Raji (cell line): ENCODE results near the gene SHTN1.

Experiments used
- POLR2A ChIP-seq: IDR thresholded peaks from 2 replicates; pipeline ENCODE4 v1.6.1; 2011; ENCODE audit warnings: low read depth, low read length, control low read depth; ENCODE audit not compliant: insufficient read depth

Gene SHTN1

DNA sequence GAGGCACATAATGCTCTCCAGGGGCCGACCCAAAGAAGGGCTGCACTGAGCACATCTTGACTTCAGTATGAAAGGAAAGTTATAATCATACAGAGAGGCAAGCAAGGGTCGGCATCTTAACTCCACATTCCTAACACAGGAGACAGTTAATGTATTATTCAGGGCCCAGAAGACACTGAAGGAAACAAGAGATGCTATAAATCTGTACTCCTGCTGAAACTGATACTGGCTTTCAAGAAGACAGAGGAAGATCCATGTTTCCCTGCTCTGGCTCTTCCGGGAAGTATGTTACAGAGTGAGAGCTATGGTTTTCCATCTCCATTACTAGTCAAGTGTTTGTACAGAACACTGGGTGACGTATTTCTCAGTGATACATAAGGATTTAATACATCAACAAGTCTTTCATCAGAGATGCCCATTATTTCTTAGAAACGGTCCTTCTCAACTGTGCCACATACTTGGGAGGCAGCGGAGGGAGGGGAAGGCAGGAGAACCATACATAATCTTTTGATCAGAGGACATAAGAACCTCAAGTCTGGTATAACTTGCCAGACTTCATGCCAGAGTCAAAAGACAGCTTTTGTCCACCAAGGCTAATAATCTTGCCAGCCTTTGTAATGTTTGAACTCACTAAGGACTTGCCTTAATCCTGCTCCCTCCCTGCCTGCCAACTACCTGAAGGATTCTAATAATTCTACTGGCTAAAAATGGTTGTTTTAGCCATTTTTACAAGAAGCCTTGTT, 97.6 kb downstream of the SHTN1 start:
- TF ChIP-seq POLR2A: no peak

DNA sequence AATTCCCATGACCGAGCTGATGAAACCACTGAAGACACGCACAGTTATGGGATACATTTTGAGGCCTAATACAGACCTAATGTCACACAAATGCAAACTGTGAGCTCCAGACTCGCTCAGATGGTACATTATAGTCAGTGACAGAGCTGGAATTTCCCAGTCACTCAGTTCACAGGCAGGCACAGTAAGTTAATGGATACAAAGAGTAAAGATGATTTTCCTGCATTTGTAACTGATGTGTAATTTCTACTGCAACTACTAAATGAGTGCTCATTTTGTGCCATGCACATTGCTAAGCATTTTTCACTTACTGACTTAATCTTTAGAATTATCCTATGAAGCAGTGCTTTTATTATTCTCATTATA, 99.2 kb downstream of the SHTN1 start:
- no peak for TF ChIP-seq POLR2A

DNA sequence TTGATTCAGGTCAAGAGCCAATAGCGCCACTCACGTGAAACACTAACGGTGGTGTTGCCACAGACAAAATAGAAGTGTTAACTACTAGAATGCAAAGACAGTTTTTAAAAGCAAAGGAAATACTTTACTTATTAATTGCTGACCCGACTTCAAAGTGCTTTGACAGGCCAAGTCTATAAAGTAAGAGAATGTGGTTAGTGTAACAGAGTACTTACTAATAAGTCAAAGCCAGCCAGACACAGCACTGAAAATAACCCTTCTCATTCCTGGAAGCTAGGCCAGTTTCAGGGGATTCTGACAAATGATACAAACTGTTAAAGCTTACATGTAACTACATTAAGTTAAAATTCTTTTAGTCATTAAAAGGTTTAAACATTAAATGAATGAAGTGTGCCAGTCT, 105.4 kb downstream of the SHTN1 start:
- no peak for TF ChIP-seq POLR2A

DNA sequence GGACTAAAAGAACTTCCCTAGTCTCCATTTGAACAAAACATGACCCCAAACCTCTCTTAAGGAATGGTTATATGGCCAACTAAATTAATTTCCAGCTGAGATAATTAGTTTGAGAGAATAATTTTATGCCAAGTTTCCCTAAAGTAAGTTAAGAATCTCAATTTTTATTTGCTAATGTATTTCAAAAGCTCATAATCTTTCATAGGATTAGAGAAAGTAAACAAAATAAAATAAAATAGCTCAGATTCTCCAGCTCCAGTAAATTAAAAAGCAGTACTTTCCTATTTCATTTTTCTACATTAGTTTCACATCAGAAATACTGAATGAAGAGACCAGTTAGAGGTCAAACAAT, 111.3 kb downstream of the SHTN1 start:
- TF ChIP-seq POLR2A: no peak

DNA sequence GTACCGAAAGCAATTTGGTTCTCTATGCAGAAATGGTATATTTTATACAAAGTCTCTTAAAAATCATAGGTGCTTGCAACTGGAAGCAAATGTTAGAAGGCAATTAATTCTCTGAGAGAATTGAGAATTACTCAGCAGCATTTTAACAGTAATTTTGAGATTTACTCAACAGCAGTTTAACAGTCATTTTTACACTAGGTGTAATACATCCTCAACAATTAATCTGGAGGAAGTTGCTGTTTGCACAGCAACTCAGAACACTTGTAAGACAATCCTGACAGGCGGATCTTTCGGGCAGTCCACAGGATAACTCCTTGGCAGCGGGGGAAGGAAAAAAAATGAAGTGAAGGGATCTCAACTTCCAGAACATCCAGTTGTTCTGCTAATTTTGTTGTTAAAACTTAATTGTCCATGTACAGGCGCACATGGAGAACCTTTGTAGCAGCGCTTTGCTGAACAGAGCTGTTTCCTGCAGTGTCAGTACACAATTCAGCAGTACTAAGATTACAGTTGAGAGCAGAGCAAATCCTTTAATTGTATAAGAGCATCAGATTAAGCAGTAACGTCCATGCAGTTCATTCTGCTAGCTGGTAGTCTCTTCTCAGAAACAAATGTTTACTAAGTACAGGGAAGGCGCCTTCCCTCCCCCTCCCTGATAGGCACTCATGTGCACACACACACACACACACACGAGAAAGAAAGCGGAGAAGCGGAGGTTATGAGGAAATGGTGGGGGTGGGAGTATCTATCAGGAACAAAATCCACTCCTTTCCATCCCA, 111.9 kb downstream of the SHTN1 start:
- no peak for TF ChIP-seq POLR2A

DNA sequence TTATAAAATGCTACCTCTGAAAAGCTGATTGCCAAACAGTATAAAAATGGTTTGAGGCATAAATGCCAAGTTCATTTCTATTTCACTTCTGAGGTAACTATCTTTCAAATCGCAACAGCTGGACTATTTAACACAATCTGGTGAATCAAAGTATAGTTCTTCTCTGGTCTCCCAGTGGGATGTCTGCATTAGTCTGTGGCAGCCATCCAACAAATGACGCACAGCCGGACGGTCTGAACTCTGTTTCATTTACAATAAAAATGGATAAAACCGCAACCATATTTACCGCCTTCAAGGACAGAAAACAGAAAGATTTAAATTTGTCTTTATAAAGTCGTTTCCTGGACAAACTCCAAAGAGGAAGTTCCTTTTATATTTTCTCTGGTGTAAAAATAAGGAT, 113.8 kb downstream of the SHTN1 start:
- TF ChIP-seq POLR2A: no peak

DNA sequence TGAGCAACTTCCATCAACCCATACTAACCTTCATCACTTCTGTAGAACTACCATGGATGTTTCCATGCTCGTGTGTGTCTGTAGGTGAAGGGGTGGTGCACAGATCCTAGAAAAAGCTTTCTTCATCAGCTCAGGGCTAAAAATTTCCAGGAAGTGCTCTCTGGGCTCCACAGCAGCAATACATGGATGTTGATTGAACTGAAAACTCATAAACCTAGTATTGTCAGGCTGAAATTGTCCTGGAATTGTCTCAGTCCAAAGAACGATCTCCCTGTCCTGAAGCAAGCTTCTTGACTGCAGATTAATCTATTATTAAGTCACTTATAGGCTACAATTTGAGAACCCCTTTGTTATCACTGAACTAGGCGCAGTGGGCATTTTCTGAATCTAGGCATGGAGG, 115.9 kb downstream of the SHTN1 start:
- TF ChIP-seq POLR2A: no peak

DNA sequence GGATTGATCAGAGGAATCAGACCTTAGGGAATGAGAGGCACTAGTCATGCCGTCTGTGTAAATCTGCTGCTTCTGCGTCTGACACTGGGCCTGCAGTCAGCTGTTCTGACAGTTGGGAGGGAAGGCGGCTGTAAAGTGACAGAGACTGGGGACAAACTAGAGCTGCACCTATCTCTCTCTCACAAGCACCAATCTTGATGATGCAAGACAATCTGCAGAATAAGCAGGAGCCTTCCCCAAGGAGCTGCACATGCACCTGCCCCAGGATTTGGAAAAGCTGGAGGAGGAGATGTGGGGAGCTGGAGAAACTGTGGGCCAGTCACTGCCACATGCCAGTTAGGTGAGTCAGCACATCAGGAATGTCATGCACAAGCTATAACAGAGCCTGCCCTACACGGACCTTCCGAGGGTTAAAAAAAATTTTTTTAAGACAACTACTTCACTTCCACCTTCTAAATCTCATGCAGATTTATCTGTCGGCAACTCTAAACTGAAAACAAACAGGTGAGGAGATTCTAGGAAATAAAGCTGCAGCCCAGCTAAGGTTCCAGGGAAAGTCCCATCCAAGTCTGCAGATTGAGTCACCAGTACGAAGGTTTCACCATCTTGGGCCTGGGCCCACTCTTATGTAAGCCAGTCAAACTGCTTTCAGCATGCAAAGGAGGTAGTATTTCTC, 116.5 kb downstream of the SHTN1 start:
- TF ChIP-seq POLR2A: no peak

DNA sequence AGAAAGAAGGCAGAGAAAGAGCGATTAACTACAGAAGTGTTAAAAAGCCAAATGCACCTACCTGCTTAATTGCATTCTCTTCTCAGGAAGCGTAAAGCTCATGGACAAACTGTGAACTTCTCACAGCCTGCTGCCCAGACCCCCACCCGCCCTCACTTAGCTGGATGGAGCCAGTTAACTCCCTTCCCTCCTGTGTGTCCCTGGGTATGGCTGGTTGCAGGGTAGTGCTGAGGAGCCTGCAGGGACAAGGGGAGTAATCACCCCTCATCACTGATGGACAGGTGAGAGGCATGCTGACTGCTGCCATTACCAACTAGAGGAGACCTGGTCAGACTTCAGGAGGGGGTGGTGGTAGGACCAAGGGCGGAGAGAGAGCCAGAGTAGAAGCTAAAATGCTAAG, 118.2 kb downstream of the SHTN1 start:
- no peak for TF ChIP-seq POLR2A

DNA sequence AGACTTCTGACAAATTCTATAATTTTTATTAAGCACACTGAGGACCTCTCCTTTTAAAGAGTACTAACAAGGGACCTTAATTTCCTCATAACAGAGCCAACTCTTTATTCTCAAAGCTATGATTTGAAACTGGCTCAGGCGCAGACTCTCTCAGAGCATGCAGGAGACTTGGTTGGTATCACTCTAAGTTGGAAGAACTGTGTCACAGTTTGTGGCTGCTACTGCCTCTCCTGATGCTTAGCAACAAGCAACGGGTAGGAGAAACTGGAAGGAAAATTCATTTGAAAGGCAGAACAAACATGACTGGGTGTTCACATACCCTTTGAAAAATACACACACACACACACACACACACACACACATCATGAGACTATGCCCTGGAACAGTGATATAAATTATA, 122.3 kb downstream of the SHTN1 start:
- no peak for TF ChIP-seq POLR2A

DNA sequence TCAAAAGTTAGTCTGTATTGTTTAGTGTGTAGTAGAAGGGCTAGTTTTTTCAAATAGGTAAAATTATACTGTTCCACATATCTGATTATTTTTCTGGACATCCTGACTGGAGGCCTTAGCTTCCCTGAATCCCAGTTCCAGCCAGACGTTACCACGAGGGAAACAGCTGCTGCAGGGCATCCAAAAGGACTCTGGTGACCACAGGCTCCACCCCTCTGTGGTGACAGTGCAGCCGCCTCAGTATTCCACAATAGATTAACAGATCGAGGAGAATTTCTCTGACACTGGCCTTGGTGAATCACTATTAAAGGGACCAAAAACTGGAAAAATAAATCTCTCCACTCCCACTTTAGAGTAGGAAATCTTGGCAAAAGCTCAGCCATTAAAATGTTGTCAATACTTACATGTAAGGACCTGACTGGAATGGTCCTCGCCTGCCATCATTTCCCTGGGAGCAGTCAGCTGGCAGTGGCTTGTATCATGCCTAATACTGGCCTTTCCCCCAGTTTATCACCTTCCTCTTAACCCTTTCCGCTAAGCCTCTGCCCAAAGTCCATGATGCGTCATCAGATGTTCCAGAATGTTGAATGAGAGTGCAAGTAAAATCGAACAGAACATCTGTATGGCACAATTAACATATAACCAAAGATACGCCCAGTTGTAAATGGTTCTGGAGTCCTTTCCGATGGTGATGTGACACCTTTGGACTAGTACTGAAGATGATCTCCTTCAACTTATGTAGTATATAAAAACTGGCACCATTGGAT, 124.1 kb downstream of the SHTN1 start:
- TF ChIP-seq POLR2A: no peak

DNA sequence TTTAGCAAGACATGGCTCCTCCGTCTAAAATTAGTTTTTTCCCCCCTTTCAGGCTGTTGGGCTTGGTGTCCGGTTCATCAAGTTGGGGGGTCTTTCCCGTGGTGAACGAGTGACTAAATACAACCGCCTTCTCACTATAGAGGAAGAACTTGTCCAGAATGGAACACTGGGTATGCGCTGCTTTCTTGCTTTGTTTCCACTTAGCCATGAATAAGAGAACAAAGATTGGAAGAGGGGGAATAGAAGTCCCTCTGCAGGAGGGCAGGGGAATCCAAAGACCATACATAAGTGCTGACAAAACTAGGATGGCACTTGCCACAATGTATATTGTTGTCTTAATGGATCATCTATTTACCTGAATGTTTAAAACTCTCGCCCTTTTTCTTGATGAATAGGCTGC, 125.2 kb downstream of the SHTN1 start:
- TF ChIP-seq POLR2A: no peak

DNA sequence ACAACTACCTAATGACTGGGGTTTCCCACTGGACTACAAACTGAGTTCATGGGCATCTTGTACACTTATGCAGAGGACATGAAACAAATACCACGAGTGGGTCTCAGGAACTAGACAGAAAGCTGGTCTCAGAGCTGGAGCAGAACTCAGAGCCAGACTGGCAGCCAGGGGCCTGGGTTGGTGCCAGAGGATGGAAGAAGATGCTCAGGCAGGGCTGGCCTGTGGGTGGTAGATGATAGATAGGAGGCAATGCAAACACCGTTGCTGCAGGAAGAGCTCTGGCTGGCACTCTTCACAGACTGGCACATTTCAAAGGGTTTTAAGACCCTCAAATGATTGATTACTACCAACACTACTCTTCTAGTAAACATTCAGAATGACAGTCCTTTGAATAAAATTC, 126.9 kb downstream of the SHTN1 start:
- no peak for TF ChIP-seq POLR2A

DNA sequence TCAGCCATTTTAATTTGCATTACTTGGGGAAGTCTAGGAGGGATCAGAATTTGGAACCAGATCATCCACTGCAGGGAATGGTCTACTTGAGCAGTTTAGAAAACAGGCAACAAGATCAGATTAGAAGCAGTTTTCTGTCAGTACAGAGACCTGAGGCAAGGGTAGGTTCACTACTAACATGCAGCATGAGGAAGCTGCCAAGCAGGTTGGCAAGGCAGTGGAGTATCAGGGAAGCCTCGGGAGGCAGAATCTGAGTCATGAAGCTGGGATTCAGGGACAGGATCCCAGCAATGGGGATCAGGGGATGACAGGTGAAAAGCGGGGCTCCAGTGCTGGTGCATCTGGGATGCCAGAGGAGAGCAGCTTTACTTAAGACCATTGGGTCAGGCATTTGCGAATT, 127.6 kb downstream of the SHTN1 start:
- TF ChIP-seq POLR2A: no peak

DNA sequence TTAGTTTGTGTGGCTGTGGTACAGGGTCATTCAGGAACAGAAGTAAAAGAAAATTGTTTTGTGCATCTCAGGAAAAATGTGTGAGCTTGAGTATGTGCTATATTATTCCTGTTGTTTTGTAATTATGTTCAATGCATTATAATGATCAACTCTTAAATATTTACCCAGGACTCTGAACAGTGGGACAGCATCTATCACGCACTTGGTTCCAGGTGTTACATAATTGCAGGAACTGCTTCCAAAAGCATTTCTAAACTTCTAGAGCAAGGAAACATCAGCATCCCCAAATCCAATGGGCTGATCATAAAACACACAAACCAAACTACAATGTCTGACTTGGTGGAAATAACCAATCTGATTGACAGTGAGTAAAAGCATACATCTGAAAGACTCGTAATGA, 129.1 kb downstream of the SHTN1 start:
- no peak for TF ChIP-seq POLR2A
